HG03342 (cell line): ENCODE measurements around the gene LMAN2.

Experiments used
- ATAC-seq: cut with Tn5 transposase; IDR thresholded peaks from one replicate; pipeline ENCODE4 v1.9.1; 2021; ENCODE audit warnings: mild to moderate bottlenecking, moderate library complexity; ENCODE audit not compliant: unreplicated experiment

LMAN2 gene

GRCh38 chr5:177291735-177292134 lies 59.7 kb downstream of the LMAN2 start:
- no peak for ATAC-seq

GRCh38 chr5:177290816-177291596 lies 60.5 kb downstream of the LMAN2 start:
- ATAC-seq, result no peak

DNA sequence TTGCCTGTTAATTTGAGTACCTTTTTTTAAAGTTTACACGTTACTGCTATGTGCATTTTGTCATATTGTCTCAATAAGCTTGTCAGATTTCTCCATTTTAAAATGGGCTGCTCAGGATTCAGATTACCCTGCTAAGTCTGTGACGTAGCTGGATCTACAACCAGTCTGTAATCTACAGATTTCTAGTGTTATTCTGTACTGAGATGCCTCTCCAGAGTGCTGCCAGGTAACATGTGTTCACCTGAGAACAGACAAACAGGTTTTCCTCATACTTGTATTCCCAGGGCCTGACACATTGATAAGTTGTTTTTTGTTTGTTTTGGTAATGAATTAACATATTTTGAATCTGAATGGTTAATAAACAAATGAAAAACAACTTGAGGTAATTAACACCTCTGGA lies 63.3 kb downstream of the LMAN2 start:
- no peak for ATAC-seq
